Activated CD8-positive, alpha-beta memory T cell treated with anti-CD3 and anti-CD28 coated beads for 36 hours (primary cell): ENCODE measurements around the gene CUL9. TPM values are rescaled to one million over a fixed set of nuclear protein-coding genes. Genes with fewer than 3 reads are reported as not detected.

Source experiments
- total RNA-seq, 2 experiments: library from RNA; stranded (reverse); gene quantifications; one replicate each; pipeline ENCODE4 v1.2.3, GENCODE V29; 2021

The CUL9 gene
- total RNA-seq, 2 experiments from 2014 or later = 32.9 to 34.9 TPM

Other genes with a start within 250 kb of the CUL9 start
- gene GNMT, start 221.4 kb upstream of the CUL9 start, total RNA-seq = under 1 TPM; 0.23 to 0.59 TPM
- 10 to 100 TPM; 18.9 to 19.4 TPM for gene PEX6, start 203.0 kb upstream of the CUL9 start, total RNA-seq
- gene PPP2R5D, start 197.6 kb upstream of the CUL9 start, total RNA-seq = 10 to 100 TPM; 50.3 to 52.1 TPM
- 100 to 1,000 TPM; 105 to 109 TPM for gene MEA1, start 168.2 kb upstream of the CUL9 start, total RNA-seq
- gene KLHDC3, start 167.9 kb upstream of the CUL9 start, total RNA-seq = 10 to 100 TPM; 71.1 to 71.4 TPM
- 100 to 1,000 TPM; 101 to 103 TPM for gene RRP36, start 160.6 kb upstream of the CUL9 start, total RNA-seq
- gene CUL7, start 128.3 kb upstream of the CUL9 start, total RNA-seq = 10 to 100 TPM; 11.6 to 11.7 TPM
- 100 to 1,000 TPM in 1 of 2 experiments, 10 to 100 TPM in 1; 97.2 to 108 TPM for gene MRPL2, start 122.8 kb upstream of the CUL9 start, total RNA-seq
- gene KLC4, start 122.6 kb upstream of the CUL9 start, total RNA-seq = 1 to 10 TPM; 7.4 to 8.2 TPM
- gene PTK7, start 105.9 kb upstream of the CUL9 start, total RNA-seq = 1 to 10 TPM; 1.2 to 1.6 TPM
- 10 to 100 TPM; 52.0 to 54.2 TPM for gene SRF, start 10.9 kb upstream of the CUL9 start, total RNA-seq
- 10 to 100 TPM; 66.1 to 68.2 TPM for gene DNPH1, start 47.3 kb downstream of the CUL9 start, total RNA-seq
- under 1 TPM; 0.65 to 0.67 TPM for gene TTBK1, start 61.3 kb downstream of the CUL9 start, total RNA-seq
- gene SLC22A7, start 116.1 kb downstream of the CUL9 start, total RNA-seq = not detected
- 1 to 10 TPM in 1 of 2 experiments, under 1 TPM in 1; 0.88 to 1.2 TPM for gene CRIP3, start 126.6 kb downstream of the CUL9 start, total RNA-seq
- 10 to 100 TPM; 10.6 to 11.2 TPM for gene ZNF318, start 187.5 kb downstream of the CUL9 start, total RNA-seq
- gene ABCC10, start 245.3 kb downstream of the CUL9 start, total RNA-seq = 10 to 100 TPM; 33.0 to 36.0 TPM